Measurements from ENCODE around the gene DNAI7.
A peak's percentile ranks its signal among the peaks of the same experiment; 100 is the strongest.

DNAI7 gene

DNA sequence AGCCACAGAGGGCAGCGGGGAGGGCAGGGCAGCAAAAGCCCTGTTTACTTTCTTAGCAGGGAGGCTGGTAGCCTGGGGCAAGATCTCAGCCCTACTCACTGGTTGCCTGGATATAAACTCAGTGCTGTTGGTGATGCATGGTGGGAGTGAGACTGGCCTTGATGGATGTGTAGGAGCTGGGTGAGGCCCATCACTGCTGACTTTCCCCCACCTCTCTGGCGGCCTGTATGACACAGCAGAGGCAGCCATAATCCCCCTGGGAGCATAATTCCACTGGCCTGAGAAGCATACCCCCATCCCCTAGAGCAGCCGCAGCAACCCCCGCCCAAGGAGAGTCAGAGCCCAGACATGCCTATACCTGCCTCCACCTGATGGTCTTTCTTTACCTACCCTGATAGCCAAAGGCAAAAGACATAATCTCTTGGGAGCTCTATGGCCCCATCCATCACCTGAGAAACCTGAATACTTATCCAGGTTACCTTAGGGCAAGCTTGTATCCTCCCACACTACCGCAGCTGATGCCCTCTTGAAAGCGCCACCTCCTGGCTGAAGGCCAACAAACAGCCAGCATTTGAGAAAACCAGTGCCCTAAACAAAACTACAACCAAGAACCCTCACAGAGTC is 59.3 kb downstream of the DNAI7 start:
- TF ChIP-seq ZNF384 (IDR thresholded peaks at IDR 0.05) (no peak), HDGF (IDR thresholded peaks at IDR 0.05; ENCODE audit: borderline replicate concordance) (no peak), SP1 (IDR thresholded peaks at IDR 0.05) (no peak), PKNOX1 (IDR thresholded peaks at IDR 0.05) (no peak), FOXM1 (IDR thresholded peaks at IDR 0.05; ENCODE audit: borderline replicate concordance) (no peak), TARDBP (IDR thresholded peaks at IDR 0.05) (no peak), NFRKB (IDR thresholded peaks at IDR 0.05) (no peak), CTBP1 (IDR thresholded peaks at IDR 0.05; ENCODE audit: borderline replicate concordance) (no peak), SUZ12 (IDR thresholded peaks at IDR 0.05) (no peak)
- ChIA-PET POLR2A (no interaction called here), CTCF (interaction anchor here (1.0 kb wide), 1 partner anchor 19 kb away, joined by 3 read pairs; no protein-coding TSS in a partner anchor)
- no peak for DNase-seq (ENCODE audit: extremely low spot score)

DNA sequence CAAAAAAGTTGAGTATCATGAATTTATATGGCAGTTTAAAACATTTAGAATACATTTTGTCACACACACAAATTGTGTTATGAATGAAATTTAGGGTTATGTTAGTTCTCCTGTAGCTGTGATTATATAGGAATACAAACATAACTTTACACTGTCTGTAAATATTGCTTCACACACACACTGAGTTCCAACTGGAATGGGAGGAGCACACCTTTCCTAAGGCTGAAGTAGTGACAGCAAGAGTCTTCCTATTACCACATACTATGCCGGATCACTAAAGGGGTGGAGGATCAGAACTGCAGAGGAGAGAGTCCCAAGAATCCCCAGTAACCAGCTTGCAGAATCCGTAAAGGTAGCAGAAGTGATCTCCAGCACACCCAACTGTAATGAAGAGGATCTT is 63.7 kb downstream of the DNAI7 start:
- ChIA-PET POLR2A (no interaction called here), CTCF (interaction anchor here (1.5 kb wide), 1 partner anchor 140 kb away, joined by 5 read pairs; no protein-coding TSS in a partner anchor)
- DNase-seq (ENCODE audit: extremely low spot score), result no peak
- TF ChIP-seq CTBP1 (IDR thresholded peaks at IDR 0.05; ENCODE audit: borderline replicate concordance), result no peak
- TF ChIP-seq TARDBP (IDR thresholded peaks at IDR 0.05), result no peak
- TF ChIP-seq HDGF (IDR thresholded peaks at IDR 0.05; ENCODE audit: borderline replicate concordance), result no peak
- no peak for TF ChIP-seq FOXA1 (IDR thresholded peaks at IDR 0.05)
- no peak for TF ChIP-seq ELF4 (IDR thresholded peaks at IDR 0.05)
- TF ChIP-seq ARNT (IDR thresholded peaks at IDR 0.05), result no peak
- no peak for TF ChIP-seq FOXM1 (IDR thresholded peaks at IDR 0.05; ENCODE audit: borderline replicate concordance)
- no peak for TF ChIP-seq BHLHE40 (IDR thresholded peaks at IDR 0.05; ENCODE audit: borderline replicate concordance)
- no peak for TF ChIP-seq PKNOX1 (IDR thresholded peaks at IDR 0.05)

DNA sequence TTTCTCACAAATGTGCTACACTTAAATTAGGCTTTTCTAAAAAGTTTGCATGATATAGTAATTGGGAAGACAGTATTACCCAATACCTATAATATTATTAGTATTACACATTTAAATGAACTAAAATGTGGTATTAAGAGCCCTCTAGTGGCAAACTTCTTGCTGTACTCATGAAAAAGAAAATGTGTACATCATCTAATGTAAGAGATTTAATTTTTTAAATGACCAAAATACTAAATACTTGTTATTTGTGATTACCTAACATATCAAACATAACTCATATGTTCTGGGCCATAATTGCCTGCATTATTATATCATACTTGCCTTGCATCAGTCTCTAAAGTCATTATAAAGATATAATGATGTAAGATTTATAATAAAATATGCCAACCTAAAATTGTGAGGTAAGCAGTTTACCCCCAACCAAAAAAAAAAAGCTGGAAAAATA is 64.2 kb downstream of the DNAI7 start:
- TF ChIP-seq SUZ12 (IDR thresholded peaks at IDR 0.05) (no peak), TARDBP (IDR thresholded peaks at IDR 0.05) (no peak)
- DNase-seq (ENCODE audit: extremely low spot score), result peak; percentile 12
- CTCF ChIA-PET, result interaction anchor here (1.5 kb wide), 1 partner anchor 139 kb away, joined by 5 read pairs; no protein-coding TSS in a partner anchor
- POLR2A ChIA-PET, result no interaction called here

DNA sequence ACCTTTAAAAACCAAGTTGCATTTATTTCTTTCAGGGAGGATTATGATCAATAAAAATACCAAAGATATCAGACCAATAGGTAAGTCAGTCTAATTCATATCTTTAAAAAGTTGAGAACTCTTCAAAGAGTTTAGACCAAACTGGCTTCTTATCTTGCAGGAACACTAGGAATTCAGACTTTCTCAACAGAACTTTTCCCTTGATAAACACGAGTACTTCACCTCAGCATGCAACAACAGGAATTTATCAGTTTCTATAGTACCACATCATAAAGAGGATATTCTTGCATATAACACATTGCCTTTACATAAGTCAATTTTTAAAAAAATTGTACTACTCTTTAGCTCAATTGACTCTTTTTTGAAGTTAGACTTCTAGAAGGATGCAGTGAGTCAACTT is 68.2 kb downstream of the DNAI7 start:
- ChIA-PET CTCF (no interaction called here), POLR2A (no interaction called here)
- no peak for TF ChIP-seq SP1 (IDR thresholded peaks at IDR 0.05)
- no peak for TF ChIP-seq FOXK2 (IDR thresholded peaks at IDR 0.05)
- no peak for TF ChIP-seq L3MBTL2 (conservative IDR thresholded peaks at IDR 0.05)
- TF ChIP-seq LEF1 (IDR thresholded peaks at IDR 0.05; ENCODE audit: borderline replicate concordance), result no peak
- no peak for TF ChIP-seq FOXM1 (IDR thresholded peaks at IDR 0.05; ENCODE audit: borderline replicate concordance)
- no peak for TF ChIP-seq ARNT (IDR thresholded peaks at IDR 0.05)
- TF ChIP-seq PKNOX1 (IDR thresholded peaks at IDR 0.05), result no peak
- TF ChIP-seq NFRKB (IDR thresholded peaks at IDR 0.05), result no peak
- no peak for TF ChIP-seq SUZ12 (IDR thresholded peaks at IDR 0.05)
- TF ChIP-seq HDGF (IDR thresholded peaks at IDR 0.05; ENCODE audit: borderline replicate concordance), result no peak
- TF ChIP-seq ZNF384 (IDR thresholded peaks at IDR 0.05), result no peak
- TF ChIP-seq TARDBP (IDR thresholded peaks at IDR 0.05), result no peak
- TF ChIP-seq BHLHE40 (IDR thresholded peaks at IDR 0.05; ENCODE audit: borderline replicate concordance), result no peak
- TF ChIP-seq CTBP1 (IDR thresholded peaks at IDR 0.05; ENCODE audit: borderline replicate concordance), result no peak
- TF ChIP-seq ELF4 (IDR thresholded peaks at IDR 0.05), result no peak
- no peak for DNase-seq (ENCODE audit: extremely low spot score)

- TF ChIP-seq ARNT (IDR thresholded peaks at IDR 0.05) (no peak), FOXM1 (IDR thresholded peaks at IDR 0.05; ENCODE audit: borderline replicate concordance) (no peak), TARDBP (IDR thresholded peaks at IDR 0.05) (no peak), SP1 (IDR thresholded peaks at IDR 0.05) (no peak), L3MBTL2 (conservative IDR thresholded peaks at IDR 0.05) (no peak), NFRKB (IDR thresholded peaks at IDR 0.05) (no peak), SUZ12 (IDR thresholded peaks at IDR 0.05) (no peak), FOXA1 (IDR thresholded peaks at IDR 0.05) (no peak), BHLHE40 (IDR thresholded peaks at IDR 0.05; ENCODE audit: borderline replicate concordance) (no peak), FOXK2 (IDR thresholded peaks at IDR 0.05) (no peak), ZNF384 (IDR thresholded peaks at IDR 0.05) (no peak), LEF1 (IDR thresholded peaks at IDR 0.05; ENCODE audit: borderline replicate concordance) (no peak), PKNOX1 (IDR thresholded peaks at IDR 0.05) (no peak), CTBP1 (IDR thresholded peaks at IDR 0.05; ENCODE audit: borderline replicate concordance) (no peak), ELF4 (IDR thresholded peaks at IDR 0.05) (no peak)
- ChIA-PET CTCF (no interaction called here), POLR2A (no interaction called here)
- DNase-seq (ENCODE audit: extremely low spot score), result no peak
Observed at GRCh38 chr12:25126101-25126500, 68.9 kb downstream of the DNAI7 start.

DNA sequence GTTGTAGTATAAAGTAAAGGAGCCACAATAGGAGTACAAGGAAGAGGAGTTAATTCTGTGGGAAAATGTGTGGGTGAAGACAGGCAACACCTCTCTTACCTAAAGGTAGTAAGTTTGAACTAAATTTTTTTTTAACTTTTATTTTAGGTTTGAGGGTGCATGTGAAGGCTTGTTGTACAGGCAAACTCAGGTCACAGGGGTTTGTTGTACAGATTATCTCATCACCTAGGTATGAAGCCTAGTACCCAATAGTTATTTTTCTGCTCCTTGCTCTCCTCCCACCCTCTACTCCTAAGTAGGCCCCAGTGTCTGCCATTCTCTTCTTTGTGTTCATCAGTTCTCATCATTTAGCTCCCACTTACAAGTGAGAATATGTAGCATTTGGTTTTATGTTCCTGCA is 70.5 kb downstream of the DNAI7 start:
- CTCF ChIA-PET, result no interaction called here
- POLR2A ChIA-PET, result no interaction called here
- TF ChIP-seq ELF4 (IDR thresholded peaks at IDR 0.05), result no peak
- no peak for TF ChIP-seq SUZ12 (IDR thresholded peaks at IDR 0.05)
- no peak for TF ChIP-seq LEF1 (IDR thresholded peaks at IDR 0.05; ENCODE audit: borderline replicate concordance)
- no peak for TF ChIP-seq ZNF384 (IDR thresholded peaks at IDR 0.05)
- no peak for TF ChIP-seq CTBP1 (IDR thresholded peaks at IDR 0.05; ENCODE audit: borderline replicate concordance)
- no peak for TF ChIP-seq FOXA1 (IDR thresholded peaks at IDR 0.05)
- no peak for TF ChIP-seq FOXM1 (IDR thresholded peaks at IDR 0.05; ENCODE audit: borderline replicate concordance)
- DNase-seq (ENCODE audit: extremely low spot score), result no peak
